Measurements from ENCODE around the gene KRTAP10-6.

GRCh38 chr21:44606495-44606894 is 14.2 kb upstream of the KRTAP10-6 start:
- TF ChIP-seq EP300 (IDR thresholded peaks at IDR 0.05) (no peak), CTCF (IDR thresholded peaks at IDR 0.05) (no peak)
